Activated CD4-positive, alpha-beta T cell treated with anti-CD3 and anti-CD28 coated beads for 1 hour (primary cell): ENCODE data around the gene C2orf15.
A peak's percentile ranks its signal among the peaks of the same experiment; 100 is the strongest.
"Not testable (repeated sequence)": the region's sequence is repeated elsewhere in the genome, so short reads cannot be mapped to it uniquely, and the experiment has no call there.

Source experiments
- DNase-seq: peaks from one replicate; pipeline ENCODE4 v3.0.0-alpha.2; 2020

C2orf15 gene

GRCh38 chr2:99169534-99169933, 28.0 kb downstream of the C2orf15 start:
- no peak for DNase-seq

- DNase-seq = no peak
These were observed 30.1 kb downstream of the C2orf15 start for GRCh38 chr2:99171377-99172140.

GRCh38 chr2:99180755-99181623, 39.5 kb downstream of the C2orf15 start, which contains the start of the genes MITD1 and MRPL30:
Gene MITD1 (minus strand): TSS chr2:99181058. CDS start chr2:99180981, 77 bp downstream.
Gene MRPL30 (plus strand): TSS chr2:99181184. CDS start chr2:99186204, 5,020 bp downstream.
- DNase-seq = peak; percentile 84

GRCh38 chr2:99181624-99182000, 40.1 kb downstream of the C2orf15 start:
- no peak for DNase-seq

- no peak for DNase-seq
These were observed 41.5 kb downstream of the C2orf15 start for GRCh38 chr2:99183025-99183424.

GRCh38 chr2:99184811-99185210, 43.3 kb downstream of the C2orf15 start:
- no peak for DNase-seq

GRCh38 chr2:99187011-99187410, 45.5 kb downstream of the C2orf15 start:
- no peak for DNase-seq

- no peak for DNase-seq
These were observed 46.9 kb downstream of the C2orf15 start for GRCh38 chr2:99188357-99188756.

GRCh38 chr2:99190548-99190947, 49.0 kb downstream of the C2orf15 start:
- no peak for DNase-seq

GRCh38 chr2:99192364-99192763, 50.9 kb downstream of the C2orf15 start:
- not testable (repeated sequence) for DNase-seq

- no peak for DNase-seq
These were observed 56.8 kb downstream of the C2orf15 start for GRCh38 chr2:99198103-99198841.

- no peak for DNase-seq
These were observed 58.7 kb downstream of the C2orf15 start for GRCh38 chr2:99200076-99200800.
